ENCODE results near the gene CCNK. TPM values are rescaled to one million over a fixed set of nuclear protein-coding genes. Genes with fewer than 3 reads are reported as not detected.

Gene CCNK
- total RNA-seq, 1 experiment from 2014 or later: 104 TPM

DNA sequence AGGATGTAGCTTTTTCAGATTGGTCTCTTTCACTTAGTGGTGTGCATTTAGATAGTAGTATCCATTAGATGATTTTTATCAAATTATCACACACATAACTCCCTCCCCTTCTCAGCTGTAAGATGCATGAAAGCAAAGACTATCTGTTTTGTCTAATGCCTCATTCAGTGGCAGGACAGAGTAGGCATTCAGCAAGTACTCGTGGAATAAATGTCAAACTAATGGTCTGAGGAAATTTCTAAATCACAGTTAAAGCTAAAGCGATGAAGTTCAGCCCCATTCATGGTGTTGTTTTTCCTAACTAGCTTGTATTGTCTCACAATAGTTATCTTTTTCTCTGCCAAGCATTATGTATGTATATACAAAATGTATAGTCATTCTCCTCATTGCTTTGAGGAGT is 16.1 kb downstream of the CCNK start:
- no peak overlapping the region for H3K4me3 ChIP-seq (ENCODE audit: low read depth, low read length)
- no peaks in the 10 kb centered on the region for H3K4me1 ChIP-seq
- H3K36me3 Mint-ChIP-seq (ENCODE audit: insufficient read depth, unreplicated experiment): peaks cover 69% of the 10 kb centered on the region
- H3K27ac Mint-ChIP-seq (ENCODE audit: unreplicated experiment): no peak overlapping the region
- no TSS peak for BruUV-seq (replicated peaks)
- no peaks in the 10 kb centered on the region for H3K9me3 ChIP-seq
- no peak for DNase-seq
- intact Hi-C loops (cut with micrococcal nuclease; ENCODE audit: unreplicated experiment): no loop called here
- POLR2A ChIA-PET: no interaction called here
- no peak overlapping the region for H3K4me3 Mint-ChIP-seq (ENCODE audit: unreplicated experiment)
- no peaks in the 10 kb centered on the region for H3K9me3 Mint-ChIP-seq (ENCODE audit: unreplicated experiment)
- H3K27me3 Mint-ChIP-seq (ENCODE audit: insufficient read depth, unreplicated experiment): no peaks in the 10 kb centered on the region
- H3K27me3 ChIP-seq (replicated peaks; ENCODE audit: control insufficient read depth, insufficient read depth, low read length): no peaks in the 10 kb centered on the region
- CTCF ChIA-PET: no interaction called here
- H3K4me1 Mint-ChIP-seq (ENCODE audit: low read depth, unreplicated experiment): no peaks in the 10 kb centered on the region
- TF ChIP-seq, protein P1, sequence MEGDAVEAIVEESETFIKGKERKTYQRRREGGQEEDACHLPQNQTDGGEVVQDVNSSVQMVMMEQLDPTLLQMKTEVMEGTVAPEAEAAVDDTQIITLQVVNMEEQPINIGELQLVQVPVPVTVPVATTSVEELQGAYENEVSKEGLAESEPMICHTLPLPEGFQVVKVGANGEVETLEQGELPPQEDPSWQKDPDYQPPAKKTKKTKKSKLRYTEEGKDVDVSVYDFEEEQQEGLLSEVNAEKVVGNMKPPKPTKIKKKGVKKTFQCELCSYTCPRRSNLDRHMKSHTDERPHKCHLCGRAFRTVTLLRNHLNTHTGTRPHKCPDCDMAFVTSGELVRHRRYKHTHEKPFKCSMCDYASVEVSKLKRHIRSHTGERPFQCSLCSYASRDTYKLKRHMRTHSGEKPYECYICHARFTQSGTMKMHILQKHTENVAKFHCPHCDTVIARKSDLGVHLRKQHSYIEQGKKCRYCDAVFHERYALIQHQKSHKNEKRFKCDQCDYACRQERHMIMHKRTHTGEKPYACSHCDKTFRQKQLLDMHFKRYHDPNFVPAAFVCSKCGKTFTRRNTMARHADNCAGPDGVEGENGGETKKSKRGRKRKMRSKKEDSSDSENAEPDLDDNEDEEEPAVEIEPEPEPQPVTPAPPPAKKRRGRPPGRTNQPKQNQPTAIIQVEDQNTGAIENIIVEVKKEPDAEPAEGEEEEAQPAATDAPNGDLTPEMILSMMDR (IDR thresholded peaks at IDR 0.05; ENCODE audit: insufficient read depth in 1 of 2, low read depth in 1 of 2, low read length in 1 of 2, severe bottlenecking in 1 of 2, unreplicated experiment in 1 of 2): no peak
- H3K36me3 ChIP-seq (ENCODE audit: control insufficient read depth, insufficient read depth, low read length): peaks cover 3% of the 10 kb centered on the region; the same call in 1 of the 2 replicates

DNA sequence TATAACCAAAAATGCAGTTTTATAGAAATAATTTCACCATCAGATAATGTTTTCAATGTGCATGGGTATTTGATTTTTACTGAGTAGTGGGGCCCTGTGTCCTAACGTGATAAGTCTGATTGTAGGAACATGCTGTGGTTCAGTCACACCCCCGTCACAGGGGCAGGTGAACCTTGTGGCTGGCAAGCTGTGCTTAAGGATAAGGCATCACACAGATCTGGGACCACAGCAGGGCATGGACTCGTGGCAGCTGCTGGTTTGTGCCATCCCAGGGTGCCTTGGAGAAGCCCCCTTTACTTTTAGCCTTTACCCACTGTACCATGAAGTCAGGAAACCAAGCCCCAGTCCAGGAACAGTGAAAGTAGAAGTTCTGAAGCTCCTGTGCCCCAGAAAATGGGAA is 16.7 kb downstream of the CCNK start:
- ChIA-PET POLR2A (no interaction called here), CTCF (no interaction called here)
- H3K27me3 ChIP-seq (replicated peaks; ENCODE audit: control insufficient read depth, insufficient read depth, low read length): no peaks in the 10 kb centered on the region
- no peaks in the 10 kb centered on the region for H3K4me1 ChIP-seq
- no peaks in the 10 kb centered on the region for H3K27me3 Mint-ChIP-seq (ENCODE audit: insufficient read depth, unreplicated experiment)
- H3K36me3 Mint-ChIP-seq (ENCODE audit: insufficient read depth, unreplicated experiment): peaks cover 69% of the 10 kb centered on the region
- intact Hi-C loops (cut with micrococcal nuclease; ENCODE audit: unreplicated experiment): no loop called here
- BruUV-seq (replicated peaks): no TSS peak
- H3K9me3 Mint-ChIP-seq (ENCODE audit: unreplicated experiment): no peaks in the 10 kb centered on the region
- DNase-seq: no peak
- TF ChIP-seq, protein P1 (IDR thresholded peaks at IDR 0.05; ENCODE audit: insufficient read depth in 1 of 2, low read depth in 1 of 2, low read length in 1 of 2, severe bottlenecking in 1 of 2, unreplicated experiment in 1 of 2): no peak
- no peak overlapping the region for H3K4me3 ChIP-seq (ENCODE audit: low read depth, low read length)
- no peaks in the 10 kb centered on the region for H3K9me3 ChIP-seq
- peaks cover 6% of the 10 kb centered on the region for H3K36me3 ChIP-seq (ENCODE audit: control insufficient read depth, insufficient read depth, low read length)
- H3K4me1 Mint-ChIP-seq (ENCODE audit: low read depth, unreplicated experiment): no peaks in the 10 kb centered on the region
- H3K27ac Mint-ChIP-seq (ENCODE audit: unreplicated experiment): no peak overlapping the region
- no peak overlapping the region for H3K4me3 Mint-ChIP-seq (ENCODE audit: unreplicated experiment)

DNA sequence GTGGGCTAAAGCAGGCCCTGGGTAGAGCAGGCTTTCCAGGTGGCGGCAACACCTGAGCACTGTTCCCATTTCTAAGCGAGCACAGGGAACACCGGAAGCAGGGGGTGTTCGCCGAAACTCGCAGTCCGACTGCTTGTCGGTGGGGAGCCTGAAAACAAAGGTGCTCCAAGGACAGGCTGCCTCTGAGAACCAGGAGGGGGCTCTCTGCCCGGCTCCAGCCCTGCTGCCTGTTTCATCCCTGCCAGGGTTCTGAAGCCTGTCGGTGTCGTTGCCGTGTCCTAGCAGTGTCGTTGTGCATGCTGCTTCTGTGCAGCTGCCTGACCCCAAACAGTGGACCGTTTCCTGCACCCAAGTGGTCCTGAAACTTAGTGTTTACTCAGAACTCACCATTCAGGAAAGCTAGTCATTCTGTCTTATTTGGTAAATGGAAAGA is 21.8 kb downstream of the CCNK start:
- intact Hi-C loops (cut with micrococcal nuclease; ENCODE audit: unreplicated experiment): no loop called here
- Mint-ChIP-seq H3K4me3 (ENCODE audit: unreplicated experiment) (no peak overlapping the region), H3K27ac (ENCODE audit: unreplicated experiment) (peak overlapping the region; percentile 39), H3K36me3 (ENCODE audit: insufficient read depth, unreplicated experiment) (peaks cover 81% of the 10 kb centered on the region), H3K9me3 (ENCODE audit: unreplicated experiment) (no peaks in the 10 kb centered on the region), H3K4me1 (ENCODE audit: low read depth, unreplicated experiment) (no peaks in the 10 kb centered on the region), H3K27me3 (ENCODE audit: insufficient read depth, unreplicated experiment) (no peaks in the 10 kb centered on the region)
- DNase-seq: no peak
- H3K27me3 ChIP-seq (replicated peaks; ENCODE audit: control insufficient read depth, insufficient read depth, low read length): no peaks in the 10 kb centered on the region
- H3K4me1 ChIP-seq: no peaks in the 10 kb centered on the region
- H3K9me3 ChIP-seq: no peaks in the 10 kb centered on the region
- TF ChIP-seq, protein P1 (IDR thresholded peaks at IDR 0.05; ENCODE audit: insufficient read depth in 1 of 2, low read depth in 1 of 2, low read length in 1 of 2, severe bottlenecking in 1 of 2, unreplicated experiment in 1 of 2): no peak
- ChIA-PET POLR2A (no interaction called here), CTCF (no interaction called here)
- BruUV-seq (replicated peaks): no TSS peak
- H3K4me3 ChIP-seq (ENCODE audit: low read depth, low read length): no peak overlapping the region
- H3K36me3 ChIP-seq (ENCODE audit: control insufficient read depth, insufficient read depth, low read length): peaks cover 7% of the 10 kb centered on the region

Data from Caco-2 (cell line).